ENCODE results near the gene EVI5.

DNA sequence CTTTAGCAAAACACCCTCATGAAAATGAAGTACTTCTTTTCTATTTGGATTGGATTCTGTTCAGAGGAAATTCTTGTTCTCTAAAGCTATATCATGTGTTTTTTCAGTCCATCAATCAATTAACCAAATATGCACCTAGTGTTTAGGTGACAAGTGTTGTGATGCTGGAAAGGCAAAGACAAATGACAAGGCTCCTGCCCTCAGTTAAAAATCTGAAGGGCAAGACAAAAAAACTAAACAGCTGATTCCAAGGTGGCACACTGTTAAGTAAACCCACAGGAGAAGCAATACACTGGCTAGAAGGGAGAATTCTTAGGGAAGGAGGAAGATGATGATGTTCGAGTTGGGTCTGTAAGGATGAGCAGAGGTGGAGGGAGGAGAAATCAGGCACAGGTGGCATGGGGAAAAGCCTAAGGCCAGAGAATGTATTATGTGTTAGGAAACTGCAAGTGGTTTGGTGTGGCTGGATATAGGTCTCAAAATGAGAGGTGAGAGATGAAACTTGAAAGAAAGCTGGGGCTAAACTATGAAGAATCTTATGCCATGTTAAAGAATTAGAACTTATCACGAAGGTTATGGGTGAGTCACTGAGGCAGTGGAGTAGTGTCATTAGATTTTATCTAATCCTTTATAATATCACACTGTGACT lies 246.4 kb downstream of the EVI5 start:
- TF ChIP-seq ZNF274 (IDR thresholded peaks at IDR 0.05; ENCODE audit: low read depth, low read length) (no peak), YY1 (IDR thresholded peaks at IDR 0.05; ENCODE audit: insufficient read depth, insufficient read length) (no peak), SUZ12 (IDR thresholded peaks at IDR 0.05; ENCODE audit: extremely low read depth, insufficient read depth, insufficient read length) (no peak)
